Measurements from ENCODE around the gene MINAR1. TPM values are rescaled to one million over a fixed set of nuclear protein-coding genes. Genes with fewer than 3 reads are reported as not detected.

MINAR1 gene
- total RNA-seq, 2 experiments from 2014 or later, result 1.8 to 2.0 TPM

DNA sequence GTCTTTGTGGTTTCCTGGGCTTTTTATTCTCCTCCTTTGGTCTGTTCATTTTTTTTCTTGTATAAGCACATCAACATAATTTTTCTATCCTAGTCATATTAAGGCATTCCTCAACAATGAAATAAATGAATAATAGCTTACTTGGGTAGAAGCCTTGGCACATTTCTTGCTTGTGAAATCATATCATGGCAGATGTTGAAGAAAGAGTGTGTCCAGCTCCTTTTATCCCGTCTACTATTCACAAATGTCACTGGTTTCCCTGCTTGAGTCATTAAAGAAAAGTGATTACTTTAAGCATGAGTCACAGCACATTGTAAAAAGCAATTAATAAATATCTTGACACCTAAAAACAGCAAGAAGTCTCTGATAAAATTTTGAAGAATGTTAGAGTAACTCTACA is 42.1 kb downstream of the MINAR1 start:
- no peak for DNase-seq (ENCODE audit: low spot score)
- H2AFZ ChIP-seq (ENCODE audit: low read length), result no peak overlapping the region
- no TSS peak for BruUV-seq (replicated peaks)
- no peaks in the 10 kb centered on the region for H3K9me2 ChIP-seq (ENCODE audit: insufficient read depth, low read length)
- H3K4me1 ChIP-seq (ENCODE audit: insufficient read depth, low read length, poor library complexity, severe bottlenecking), result no peaks in the 10 kb centered on the region
- CTCF ChIA-PET (ENCODE audit: unreplicated experiment), result no interaction called here
- no peaks in the 10 kb centered on the region for H3K36me3 ChIP-seq (ENCODE audit: insufficient read depth, low read length)
- intact Hi-C loops (cut with micrococcal nuclease; ENCODE audit: unreplicated experiment), result no loop called here
- TF ChIP-seq EZH2phosphoT487 (IDR thresholded peaks at IDR 0.05; ENCODE audit: borderline replicate concordance, low read depth, low read length) (no peak), CTCF (conservative IDR thresholded peaks at IDR 0.05; ENCODE audit: low read length) (no peak)
- no peaks in the 10 kb centered on the region for H3K79me2 ChIP-seq (ENCODE audit: insufficient read depth, low read depth, low read length)
- no peaks in the 10 kb centered on the region for H4K20me1 ChIP-seq (ENCODE audit: insufficient read depth, low read length)
- no peak overlapping the region for H3K27ac ChIP-seq (ENCODE audit: low read depth, low read length, poor library complexity, severe bottlenecking)
- H3K4me3 ChIP-seq (ENCODE audit: low read depth, low read length, poor library complexity, severe bottlenecking), result no peak overlapping the region
- POLR2A ChIA-PET, result no interaction called here
- H3K9me3 ChIP-seq (ENCODE audit: low read length), result no peaks in the 10 kb centered on the region
- H3K4me2 ChIP-seq (ENCODE audit: low read length), result no peak overlapping the region

DNA sequence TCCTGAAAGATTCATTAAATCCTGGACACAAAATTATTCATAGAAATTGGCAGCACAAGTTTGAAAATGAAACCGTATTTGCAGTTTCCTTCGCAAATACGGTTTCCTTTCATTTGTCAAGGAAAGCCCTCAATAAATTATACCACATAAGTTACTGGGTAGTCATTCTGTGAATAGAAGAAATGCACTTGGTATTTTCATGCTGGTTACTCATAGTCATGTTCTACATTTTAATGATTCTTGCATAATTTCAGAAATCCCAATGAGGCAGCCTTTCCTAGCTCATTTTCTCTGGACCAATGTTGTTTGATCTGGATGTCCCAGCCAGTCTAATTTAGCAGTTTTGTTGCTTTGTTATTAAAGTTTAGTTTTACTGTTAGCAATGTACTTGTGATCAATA is 43.2 kb downstream of the MINAR1 start:
- BruUV-seq (replicated peaks), result no TSS peak
- Histone ChIP-seq H3K79me2 (ENCODE audit: insufficient read depth, low read depth, low read length) (no peaks in the 10 kb centered on the region), H3K27ac (ENCODE audit: low read depth, low read length, poor library complexity, severe bottlenecking) (no peak overlapping the region), H3K4me3 (ENCODE audit: low read depth, low read length, poor library complexity, severe bottlenecking) (no peak overlapping the region), H2AFZ (ENCODE audit: low read length) (no peak overlapping the region), H3K36me3 (ENCODE audit: insufficient read depth, low read length) (no peaks in the 10 kb centered on the region), H3K9me2 (ENCODE audit: insufficient read depth, low read length) (no peaks in the 10 kb centered on the region), H3K4me1 (ENCODE audit: insufficient read depth, low read length, poor library complexity, severe bottlenecking) (no peaks in the 10 kb centered on the region), H3K4me2 (ENCODE audit: low read length) (no peak overlapping the region), H4K20me1 (ENCODE audit: insufficient read depth, low read length) (no peaks in the 10 kb centered on the region), H3K9me3 (ENCODE audit: low read length) (no peaks in the 10 kb centered on the region)
- TF ChIP-seq CTCF (conservative IDR thresholded peaks at IDR 0.05; ENCODE audit: low read length) (no peak), EZH2phosphoT487 (IDR thresholded peaks at IDR 0.05; ENCODE audit: borderline replicate concordance, low read depth, low read length) (no peak)
- POLR2A ChIA-PET, result no interaction called here
- intact Hi-C loops (cut with micrococcal nuclease; ENCODE audit: unreplicated experiment), result no loop called here
- CTCF ChIA-PET (ENCODE audit: unreplicated experiment), result no interaction called here
- DNase-seq (ENCODE audit: low spot score), result no peak

- no peak for DNase-seq (ENCODE audit: low spot score)
- BruUV-seq (replicated peaks), result no TSS peak
- H3K27ac ChIP-seq (ENCODE audit: low read depth, low read length, poor library complexity, severe bottlenecking), result no peak overlapping the region
- TF ChIP-seq EZH2phosphoT487 (IDR thresholded peaks at IDR 0.05; ENCODE audit: borderline replicate concordance, low read depth, low read length), result no peak
- no peak for TF ChIP-seq CTCF (conservative IDR thresholded peaks at IDR 0.05; ENCODE audit: low read length)
- H4K20me1 ChIP-seq (ENCODE audit: insufficient read depth, low read length), result no peaks in the 10 kb centered on the region
- no peak overlapping the region for H3K4me3 ChIP-seq (ENCODE audit: low read depth, low read length, poor library complexity, severe bottlenecking)
- H2AFZ ChIP-seq (ENCODE audit: low read length), result no peak overlapping the region
- no peaks in the 10 kb centered on the region for H3K36me3 ChIP-seq (ENCODE audit: insufficient read depth, low read length)
- ChIA-PET CTCF (ENCODE audit: unreplicated experiment) (no interaction called here), POLR2A (interaction anchor here (0.7 kb wide), 1 partner anchor 15 kb away, joined by 4 read pairs; no protein-coding TSS in a partner anchor)
- H3K4me1 ChIP-seq (ENCODE audit: insufficient read depth, low read length, poor library complexity, severe bottlenecking), result no peaks in the 10 kb centered on the region
- intact Hi-C loops (cut with micrococcal nuclease; ENCODE audit: unreplicated experiment), result no loop called here
- no peaks in the 10 kb centered on the region for H3K79me2 ChIP-seq (ENCODE audit: insufficient read depth, low read depth, low read length)
- H3K4me2 ChIP-seq (ENCODE audit: low read length), result no peak overlapping the region
- no peaks in the 10 kb centered on the region for H3K9me3 ChIP-seq (ENCODE audit: low read length)
- H3K9me2 ChIP-seq (ENCODE audit: insufficient read depth, low read length), result no peaks in the 10 kb centered on the region
These were observed 46.0 kb downstream of the MINAR1 start for GRCh38 chr15:79478108-79478507.

Measured in OCI-LY7 (cell line).